Epithelial cell of esophagus (primary cell): ENCODE data around the gene ERGIC2.

Experiments used
- DNase-seq: peaks from one replicate; pipeline ENCODE4 v3.0.0; 2010; ENCODE audit warnings: low read depth
- H3K4me3 ChIP-seq: 2 replicates; pipeline ENCODE4 v1.5.1; 2011; ENCODE audit warnings: mild to moderate bottlenecking, low read length, control low read depth
- CTCF ChIP-seq: IDR thresholded peaks from 2 replicates; pipeline ENCODE4 v1.5.1; 2011; ENCODE audit warnings: low read depth, mild to moderate bottlenecking, low read length, control low read depth, inconsistent platforms; ENCODE audit not compliant: insufficient read depth; ENCODE audit errors: missing control alignments

Gene ERGIC2

GRCh38 chr12:29320295-29321085 lies 60.5 kb downstream of the ERGIC2 start:
- H3K4me3 ChIP-seq: no peak overlapping the region
- DNase-seq: peak; percentile 73
- no peak for TF ChIP-seq CTCF

GRCh38 chr12:29317556-29318363 lies 63.2 kb downstream of the ERGIC2 start:
- peak; percentile 78 for TF ChIP-seq CTCF
- H3K4me3 ChIP-seq: no peak overlapping the region
- peak; percentile 73 for DNase-seq

- DNase-seq: peak; percentile 13
- no peak overlapping the region for H3K4me3 ChIP-seq
- no peak for TF ChIP-seq CTCF
Measured at GRCh38 chr12:29316752-29317151, 64.2 kb downstream of the ERGIC2 start.

DNA sequence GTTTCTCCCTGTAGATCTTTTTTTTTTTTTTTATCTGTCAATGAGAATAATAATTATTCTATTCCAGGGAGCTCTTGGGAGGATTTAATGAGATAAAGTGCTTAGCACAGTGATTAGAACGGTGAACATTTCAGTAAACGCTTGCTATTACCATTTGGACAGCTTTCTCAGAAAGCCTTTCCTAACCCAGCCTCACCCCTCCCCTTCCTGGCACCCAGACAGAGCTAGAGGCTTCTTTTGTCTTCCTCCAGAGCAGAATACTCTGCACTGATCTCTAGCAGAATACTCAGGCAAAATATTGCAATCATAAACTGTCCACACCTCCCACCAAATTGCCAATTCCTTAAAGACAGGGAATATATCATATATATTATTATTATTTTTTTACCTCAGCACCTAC lies 66.6 kb downstream of the ERGIC2 start:
- no peak overlapping the region for H3K4me3 ChIP-seq
- no peak for DNase-seq
- TF ChIP-seq CTCF: no peak

GRCh38 chr12:29310899-29311298 lies 70.1 kb downstream of the ERGIC2 start:
- H3K4me3 ChIP-seq: no peak overlapping the region
- DNase-seq: no peak
- TF ChIP-seq CTCF: no peak

DNA sequence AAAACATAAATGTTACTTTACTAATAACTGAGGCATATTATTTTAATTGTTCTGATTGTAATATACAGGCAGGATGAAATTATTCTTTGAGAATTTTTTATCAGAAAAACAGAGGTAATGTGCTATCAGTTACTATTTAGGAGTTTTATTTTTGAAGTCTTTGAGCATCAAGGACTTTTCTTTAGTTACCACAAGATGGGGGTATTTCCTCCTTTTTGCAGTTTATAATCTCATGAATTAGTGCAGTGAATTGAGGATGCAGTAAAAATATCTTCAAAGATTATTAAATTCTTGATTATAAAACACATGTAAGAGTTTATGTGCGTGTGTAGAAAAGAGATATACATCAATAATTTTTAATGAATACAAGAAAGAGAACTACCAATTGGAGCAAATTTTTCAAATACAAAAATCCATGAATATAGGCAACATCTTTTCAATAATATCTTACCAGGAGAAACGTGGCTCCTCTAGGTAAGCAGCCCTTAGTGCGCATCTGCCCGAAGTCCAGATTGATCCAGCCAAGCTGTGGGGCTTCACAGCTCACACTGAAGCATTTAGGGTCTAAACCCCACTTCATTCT lies 71.6 kb downstream of the ERGIC2 start:
- peak; percentile 29 for TF ChIP-seq CTCF
- no peak overlapping the region for H3K4me3 ChIP-seq
- peak; percentile 30 for DNase-seq
